K562 (cell line): ENCODE results near the gene MAGI2. TPM values are rescaled to one million over a fixed set of nuclear protein-coding genes. Genes with fewer than 3 reads are reported as not detected.

Source experiments
- ATAC-seq: fragments of 200-7000 bp; cut with Tn5 transposase; 3 replicates; pipeline ENCODE4 v1.9.1; 2020; ENCODE audit warnings: moderate library complexity
- BruUV-seq: library from RNA; stranded (reverse); fragments of 400-500 nt; replicated peaks from 2 replicates; lab custom pipeline; 2021; lab: Mats Ljungman, UMichigan
- CTCF ChIA-PET: fragments of 300-600 bp; formaldehyde crosslinking; extraction: SDS; loops from one replicate; lab custom pipeline; 2021; ENCODE audit warnings: low intra/inter-chr PET ratio; lab: Yijun Ruan, JAX
- POLR2A ChIA-PET: fragments of 300-600, 350-650 bp; sonication (Branson Sonifier 250); formaldehyde crosslinking; extraction: SDS; loops from one replicate; lab custom pipeline; 2021; ENCODE audit warnings: antibody characterized with exemption, inconsistent platforms; lab: Yijun Ruan, JAX
- DNase-seq, 4 experiments: peaks; one replicate each; pipeline versions ENCODE4 v3.0.0 to v3.0.0-alpha.2; 2011 to 2018; ENCODE audit warnings: low spot score in 3 of 4, mixed read lengths in 3 of 4; ENCODE audit errors: extremely low read depth in 1 of 4
- FAIRE-seq: peaks from 2 replicates; lab custom pipeline; 2011; peaks lifted over from hg19 to GRCh38; lab: Jason Lieb, UNC
- H2AFZ ChIP-seq: 2 replicates; pipeline ENCODE4 v1.6.0; 2011; ENCODE audit warnings: low read depth, low read length, control low read depth, inconsistent platforms
- H3K27ac ChIP-seq: fragments of 200-600 bp; 3 replicates; pipeline ENCODE4 v1.8.0; 2011; ENCODE audit warnings: low read depth, mild to moderate bottlenecking, control low read depth, inconsistent platforms, low read length, moderate library complexity, mixed read lengths; ENCODE audit errors: extremely low read depth
- H3K27me3 ChIP-seq, 2 experiments: fragments of 300-600 bp in 1 of 2; 2 replicates in 1 of 2; 3 replicates in 1 of 2; pipeline versions ENCODE4 v1.6.0 to v1.8.0; 2011; ENCODE audit warnings: inconsistent platforms in 2 of 2, low read length in 2 of 2, mild to moderate bottlenecking in 1 of 2, mixed read lengths in 1 of 2, moderate library complexity in 1 of 2; ENCODE audit not compliant: control insufficient read depth in 2 of 2, insufficient read depth in 2 of 2
- H3K36me3 ChIP-seq: fragments of 300-600 bp; 3 replicates; pipeline ENCODE4 v1.8.0; 2011; ENCODE audit warnings: mild to moderate bottlenecking, low read length, inconsistent platforms; ENCODE audit not compliant: control insufficient read depth, insufficient read depth
- H3K4me1 ChIP-seq, 2 experiments: fragments of 200-600 bp in 1 of 2; replicated peaks in 1 of 2; 2 replicates in 1 of 2; 3 replicates in 1 of 2; pipeline versions ENCODE4 v1.5.1 to v1.8.0; 2011; ENCODE audit warnings: inconsistent platforms in 2 of 2, low read length in 2 of 2, mild to moderate bottlenecking in 1 of 2, mixed read lengths in 1 of 2, moderate library complexity in 1 of 2; ENCODE audit not compliant: control insufficient read depth in 2 of 2, insufficient read depth in 2 of 2
- H3K4me2 ChIP-seq: 2 replicates; pipeline ENCODE4 v1.6.1; 2011; ENCODE audit warnings: low read length, control low read depth, inconsistent platforms, mixed read lengths; ENCODE audit not compliant: insufficient read depth
- H3K4me3 ChIP-seq: fragments of 200-600 bp; sonication (generic), shearing (Covaris generic); 2 replicates; pipeline ENCODE4 v1.5.1; 2016; ENCODE audit warnings: control low read depth, inconsistent platforms
- H3K79me2 ChIP-seq: fragments of 200-600 bp; 3 replicates; pipeline ENCODE4 v1.8.0; 2011; ENCODE audit warnings: low read length, inconsistent platforms; ENCODE audit not compliant: control insufficient read depth, insufficient read depth
- H3K9ac ChIP-seq, 2 experiments: 2 replicates each; pipeline versions ENCODE4 v1.6.0 to v1.6.1; 2011; ENCODE audit warnings: low read depth in 2 of 2, low read length in 2 of 2, control low read depth in 1 of 2, inconsistent platforms in 1 of 2, mild to moderate bottlenecking in 1 of 2, mixed read lengths in 1 of 2; ENCODE audit not compliant: insufficient read depth in 1 of 2
- H3K9me1 ChIP-seq: one replicate; pipeline ENCODE4 v1.6.0; 2011; ENCODE audit warnings: inconsistent platforms, mild to moderate bottlenecking, low read length, moderate library complexity; ENCODE audit not compliant: control insufficient read depth, insufficient read depth
- H3K9me3 ChIP-seq: replicated peaks from 2 replicates; pipeline ENCODE4 v1.5.1; 2011; ENCODE audit warnings: low read depth, low read length, inconsistent platforms; ENCODE audit not compliant: control insufficient read depth, insufficient read depth
- H4K20me1 ChIP-seq: replicated peaks from 2 replicates; pipeline ENCODE4 v1.6.1; 2011; ENCODE audit warnings: low read length, inconsistent platforms, mixed read lengths; ENCODE audit not compliant: control insufficient read depth, insufficient read depth
- E2F1 ChIP-seq: sonication (generic); formaldehyde crosslinking; IDR thresholded peaks from 2 replicates; pipeline ENCODE4 v1.8.1; 2023; ENCODE audit warnings: mild to moderate bottlenecking, missing genetic modification reagents, moderate library complexity
- MAFK ChIP-seq: IDR thresholded peaks from 2 replicates; pipeline ENCODE4 v1.6.1; 2011; ENCODE audit warnings: low read length, improper control_type of control experiment
- NFIC ChIP-seq: fragments of 450-650 bp; IDR thresholded peaks from 2 replicates; pipeline ENCODE4 v1.6.1; 2017; ENCODE audit warnings: mild to moderate bottlenecking, inconsistent platforms
- PTBP1 ChIP-seq: fragments of 200-400 bp; formaldehyde crosslinking; IDR thresholded peaks from 2 replicates; pipeline ENCODE4 v1.6.1; 2017; ENCODE audit warnings: low read depth, low read length
- PYGO2 ChIP-seq: fragments of 450-650 bp; IDR thresholded peaks from 2 replicates; pipeline ENCODE4 v1.6.1; 2016; ENCODE audit warnings: mild to moderate bottlenecking, missing genetic modification characterization, moderate library complexity, missing compliant biosample characterization
- RB1 ChIP-seq: fragments of 450-650 bp; IDR thresholded peaks from 2 replicates; pipeline ENCODE4 v1.6.1; 2017; ENCODE audit warnings: low read depth, mild to moderate bottlenecking
- RBBP5 ChIP-seq: fragments of 200-600 bp; sonication (generic); IDR thresholded peaks from 2 replicates; pipeline ENCODE4 v1.6.1; 2012; ENCODE audit warnings: borderline replicate concordance, mild to moderate bottlenecking, low read length, control low read depth, inconsistent platforms; ENCODE audit not compliant: insufficient read depth, poor library complexity, severe bottlenecking
- SOX6 ChIP-seq: fragments of 450-650 bp; IDR thresholded peaks from 2 replicates; pipeline ENCODE4 v1.6.1; 2014; ENCODE audit warnings: mild to moderate bottlenecking
- ZKSCAN8 ChIP-seq: fragments of 200-800 bp; sonication (Bioruptor generic); IDR thresholded peaks from 2 replicates; pipeline ENCODE4 v1.6.1; 2016; ENCODE audit warnings: missing genetic modification characterization, missing compliant biosample characterization
- ZNF316 ChIP-seq: fragments of 450-650 bp; IDR thresholded peaks from 2 replicates; pipeline ENCODE4 v1.6.1; 2016
- ZNF644 ChIP-seq: fragments of 200-800 bp; sonication (Bioruptor generic); IDR thresholded peaks from 2 replicates; pipeline ENCODE4 v1.6.1; 2016; ENCODE audit warnings: low read depth, missing genetic modification characterization, missing compliant biosample characterization
- ZNF785 ChIP-seq: fragments of 250-450 bp; sonication (Bioruptor Pico); IDR thresholded peaks from 2 replicates; pipeline ENCODE4 v1.4.0; 2020; ENCODE audit warnings: mild to moderate bottlenecking
- WGBS: fragments of 100-300 bp; shearing (Covaris generic); methylation state at CpG from one replicate; pipeline ENCODE4 v1.1.6; 2016; ENCODE audit warnings: low coverage, mixed read lengths; ENCODE audit not compliant: insufficient coverage; ENCODE audit errors: missing lambda C conversion rate; 5-methylcytosine and 5-hydroxymethylcytosine counted together
- in situ Hi-C: fragments of 300-500 bp; cut with MboI; formaldehyde crosslinking; loops from 4 replicates; pipeline ENCODE4 v1.15.0; 2018; ENCODE audit warnings: inconsistent platforms, mixed read lengths
- intact Hi-C: fragments of 100-400 bp; cut with micrococcal nuclease; formaldehyde crosslinking; loops from 2 replicates; pipeline ENCODE4 v1.14.2; 2022
- polyA plus RNA-seq, 8 experiments: library from polyadenylated mRNA; depleted of rRNA in 4 of 8; stranded (reverse) in 5 of 8; unstranded in 3 of 8; fragments of >200 nt; fragmentation: Nextera tagmentation in 2 of 8; fragmentation: Illumina TruSeq in 1 of 8; extraction: Ambion mirVana in 2 of 8; extraction: Trizol in 1 of 8; gene quantifications; 2 replicates each; pipeline versions ENCODE4 v1.2.1 to v1.2.3, GENCODE V29; 2011 to 2014; ENCODE audit warnings: inconsistent platforms in 1 of 8, missing spikeins in 1 of 8
- total RNA-seq, 7 experiments: library from RNA; depleted of rRNA in 6 of 7; stranded (reverse); fragments of >200 nt in 6 of 7; fragmentation: Illumina TruSeq in 2 of 7; extraction: Trizol in 2 of 7; gene quantifications; 2 replicates each; pipeline versions ENCODE4 v1.2.1 to v1.2.3, GENCODE V29; 2011 to 2021; ENCODE audit warnings: low replicate concordance in 1 of 7
- TF ChIP-seq, protein P1 (sequence below): fragments of 450-650 bp; IDR thresholded peaks from 2 replicates; pipeline ENCODE4 v1.6.1; 2014; ENCODE audit warnings: low read depth, mild to moderate bottlenecking, moderate library complexity, borderline replicate concordance
- TF ChIP-seq, protein P2 (sequence below): sonication (generic); formaldehyde crosslinking; IDR thresholded peaks from 2 replicates; pipeline ENCODE4 v1.8.0; 2023; ENCODE audit warnings: mild to moderate bottlenecking, missing genetic modification reagents

The MAGI2 gene
- total and polyA plus RNA-seq, 9 of the 15 experiments (the other 6 are each of a cell fraction or from before 2014, with no cell fraction given) = 0.27 to 1.4 (median 0.70) TPM

- Histone ChIP-seq H3K4me3 (no peak overlapping the region), H3K4me2 (no peak overlapping the region), H2AFZ (no peak overlapping the region), H3K27me3 (no peaks in the 10 kb centered on the region), H3K79me2 (no peaks in the 10 kb centered on the region), H3K9ac (no peak overlapping the region), H3K9me3 (no peaks in the 10 kb centered on the region), H3K36me3 (no peaks in the 10 kb centered on the region), H4K20me1 (no peaks in the 10 kb centered on the region), H3K9me1 (no peaks in the 10 kb centered on the region), H3K4me1 (no peaks in the 10 kb centered on the region), H3K27ac (no peak overlapping the region)
- ChIA-PET CTCF (no interaction called here), POLR2A (no interaction called here)
- no peak for DNase-seq
- no TSS peak for BruUV-seq
- ATAC-seq = no peak
- TF ChIP-seq PTBP1 = no peak
- TF ChIP-seq E2F1 = no peak
- no peak for TF ChIP-seq ZNF644 (tag)
- TF ChIP-seq, protein P1, sequence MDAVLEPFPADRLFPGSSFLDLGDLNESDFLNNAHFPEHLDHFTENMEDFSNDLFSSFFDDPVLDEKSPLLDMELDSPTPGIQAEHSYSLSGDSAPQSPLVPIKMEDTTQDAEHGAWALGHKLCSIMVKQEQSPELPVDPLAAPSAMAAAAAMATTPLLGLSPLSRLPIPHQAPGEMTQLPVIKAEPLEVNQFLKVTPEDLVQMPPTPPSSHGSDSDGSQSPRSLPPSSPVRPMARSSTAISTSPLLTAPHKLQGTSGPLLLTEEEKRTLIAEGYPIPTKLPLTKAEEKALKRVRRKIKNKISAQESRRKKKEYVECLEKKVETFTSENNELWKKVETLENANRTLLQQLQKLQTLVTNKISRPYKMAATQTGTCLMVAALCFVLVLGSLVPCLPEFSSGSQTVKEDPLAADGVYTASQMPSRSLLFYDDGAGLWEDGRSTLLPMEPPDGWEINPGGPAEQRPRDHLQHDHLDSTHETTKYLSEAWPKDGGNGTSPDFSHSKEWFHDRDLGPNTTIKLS = no peak
- TF ChIP-seq, protein P2, sequence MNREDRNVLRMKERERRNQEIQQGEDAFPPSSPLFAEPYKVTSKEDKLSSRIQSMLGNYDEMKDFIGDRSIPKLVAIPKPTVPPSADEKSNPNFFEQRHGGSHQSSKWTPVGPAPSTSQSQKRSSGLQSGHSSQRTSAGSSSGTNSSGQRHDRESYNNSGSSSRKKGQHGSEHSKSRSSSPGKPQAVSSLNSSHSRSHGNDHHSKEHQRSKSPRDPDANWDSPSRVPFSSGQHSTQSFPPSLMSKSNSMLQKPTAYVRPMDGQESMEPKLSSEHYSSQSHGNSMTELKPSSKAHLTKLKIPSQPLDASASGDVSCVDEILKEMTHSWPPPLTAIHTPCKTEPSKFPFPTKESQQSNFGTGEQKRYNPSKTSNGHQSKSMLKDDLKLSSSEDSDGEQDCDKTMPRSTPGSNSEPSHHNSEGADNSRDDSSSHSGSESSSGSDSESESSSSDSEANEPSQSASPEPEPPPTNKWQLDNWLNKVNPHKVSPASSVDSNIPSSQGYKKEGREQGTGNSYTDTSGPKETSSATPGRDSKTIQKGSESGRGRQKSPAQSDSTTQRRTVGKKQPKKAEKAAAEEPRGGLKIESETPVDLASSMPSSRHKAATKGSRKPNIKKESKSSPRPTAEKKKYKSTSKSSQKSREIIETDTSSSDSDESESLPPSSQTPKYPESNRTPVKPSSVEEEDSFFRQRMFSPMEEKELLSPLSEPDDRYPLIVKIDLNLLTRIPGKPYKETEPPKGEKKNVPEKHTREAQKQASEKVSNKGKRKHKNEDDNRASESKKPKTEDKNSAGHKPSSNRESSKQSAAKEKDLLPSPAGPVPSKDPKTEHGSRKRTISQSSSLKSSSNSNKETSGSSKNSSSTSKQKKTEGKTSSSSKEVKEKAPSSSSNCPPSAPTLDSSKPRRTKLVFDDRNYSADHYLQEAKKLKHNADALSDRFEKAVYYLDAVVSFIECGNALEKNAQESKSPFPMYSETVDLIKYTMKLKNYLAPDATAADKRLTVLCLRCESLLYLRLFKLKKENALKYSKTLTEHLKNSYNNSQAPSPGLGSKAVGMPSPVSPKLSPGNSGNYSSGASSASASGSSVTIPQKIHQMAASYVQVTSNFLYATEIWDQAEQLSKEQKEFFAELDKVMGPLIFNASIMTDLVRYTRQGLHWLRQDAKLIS (CRISPR knock-in tag) = no peak
- TF ChIP-seq ZKSCAN8 (CRISPR knock-in tag) = no peak
- no peak for TF ChIP-seq RB1
- no peak for TF ChIP-seq ZNF785 (CRISPR knock-in tag)
- TF ChIP-seq SOX6 = no peak
- TF ChIP-seq NFIC = no peak
- no peak for TF ChIP-seq PYGO2 (tag)
- no peak for TF ChIP-seq MAFK
- TF ChIP-seq RBBP5 = no peak
- TF ChIP-seq ZNF316 = no peak
- intact Hi-C loops = no loop called here
- in situ Hi-C loops = no loop called here
- no peak for FAIRE-seq
- WGBS = 3% methylated on average over 4 of the region's 4 CpGs
These were observed 1168.5 kb downstream of the MAGI2 start for GRCh38 chr7:78284945-78285344.
